ENCODE results near the gene CAPN3. TPM values are rescaled to one million over a fixed set of nuclear protein-coding genes. Genes with fewer than 3 reads are reported as not detected.

The CAPN3 gene
- polyA plus RNA-seq, 1 donor (not counting 4 experiments of a cell fraction or from before 2014, with no cell fraction given), result 15.8 TPM

DNA sequence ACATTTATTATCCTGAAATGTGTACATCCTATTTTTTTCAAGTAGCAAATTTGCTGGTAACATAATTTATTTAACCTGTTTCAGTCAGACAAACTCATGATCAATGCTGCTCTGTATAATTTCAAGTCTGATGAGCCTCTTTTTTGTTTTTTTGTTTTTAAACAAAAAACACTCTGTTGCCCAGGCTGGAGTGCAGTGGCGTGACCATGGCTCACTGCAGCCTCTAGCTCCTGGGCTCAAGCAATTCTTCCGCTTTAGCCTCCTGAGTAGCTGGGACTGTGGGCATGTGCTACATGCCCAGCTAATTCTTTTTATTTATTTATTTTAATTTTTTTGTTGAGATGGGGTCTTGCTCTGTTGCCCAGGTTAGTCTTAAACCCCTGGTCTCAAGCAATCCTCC, 40.1 kb upstream of the CAPN3 start:
- no peak for FAIRE-seq
- Histone ChIP-seq H4K20me1 (ENCODE audit: control insufficient read depth, extremely low read depth, insufficient read depth, low read length) (no peaks in the 10 kb centered on the region), H3K79me2 (ENCODE audit: control insufficient read depth, insufficient read depth, low read length) (no peaks in the 10 kb centered on the region), H3K4me1 (ENCODE audit: control insufficient read depth, extremely low read depth, insufficient read depth, low read length) (no peaks in the 10 kb centered on the region), H3K36me3 (ENCODE audit: control insufficient read depth in 2 of 2, extremely low read depth in 1 of 2, insufficient read depth in 2 of 2, low read length in 2 of 2) (peaks cover 5 to 7% of the 10 kb centered on the region in 2 experiments), H3K9me1 (ENCODE audit: control insufficient read depth, extremely low read depth, insufficient read depth, low read length) (no peaks in the 10 kb centered on the region), H2AFZ (ENCODE audit: control insufficient read depth, low read length) (no peak overlapping the region), H3K4me3 (ENCODE audit: control insufficient read depth in 2 of 3, extremely low read depth in 1 of 3, insufficient read depth in 2 of 3, low read depth in 1 of 3, low read length in 3 of 3) (no peak overlapping the region), H3K27ac (ENCODE audit: control insufficient read depth, insufficient read depth, low read length) (no peak overlapping the region), H3K4me2 (ENCODE audit: control insufficient read depth, extremely low read depth, insufficient read depth, low read depth, low read length) (no peak overlapping the region), H3K27me3 (ENCODE audit: control insufficient read depth, extremely low read depth, insufficient read depth, low read length) (no peaks in the 10 kb centered on the region), H3K9ac (ENCODE audit: control insufficient read depth, extremely low read depth, insufficient read depth, low read length) (no peak overlapping the region), H3K9me3 (ENCODE audit: control insufficient read depth, low read depth, low read length) (no peaks in the 10 kb centered on the region)
- TF ChIP-seq EZH2 (IDR thresholded peaks at IDR 0.05; ENCODE audit: low read length), result no peak
- TF ChIP-seq, protein P1, sequence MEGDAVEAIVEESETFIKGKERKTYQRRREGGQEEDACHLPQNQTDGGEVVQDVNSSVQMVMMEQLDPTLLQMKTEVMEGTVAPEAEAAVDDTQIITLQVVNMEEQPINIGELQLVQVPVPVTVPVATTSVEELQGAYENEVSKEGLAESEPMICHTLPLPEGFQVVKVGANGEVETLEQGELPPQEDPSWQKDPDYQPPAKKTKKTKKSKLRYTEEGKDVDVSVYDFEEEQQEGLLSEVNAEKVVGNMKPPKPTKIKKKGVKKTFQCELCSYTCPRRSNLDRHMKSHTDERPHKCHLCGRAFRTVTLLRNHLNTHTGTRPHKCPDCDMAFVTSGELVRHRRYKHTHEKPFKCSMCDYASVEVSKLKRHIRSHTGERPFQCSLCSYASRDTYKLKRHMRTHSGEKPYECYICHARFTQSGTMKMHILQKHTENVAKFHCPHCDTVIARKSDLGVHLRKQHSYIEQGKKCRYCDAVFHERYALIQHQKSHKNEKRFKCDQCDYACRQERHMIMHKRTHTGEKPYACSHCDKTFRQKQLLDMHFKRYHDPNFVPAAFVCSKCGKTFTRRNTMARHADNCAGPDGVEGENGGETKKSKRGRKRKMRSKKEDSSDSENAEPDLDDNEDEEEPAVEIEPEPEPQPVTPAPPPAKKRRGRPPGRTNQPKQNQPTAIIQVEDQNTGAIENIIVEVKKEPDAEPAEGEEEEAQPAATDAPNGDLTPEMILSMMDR (optimal IDR thresholded peaks at IDR 0.05 in 1 of 3, IDR thresholded peaks at IDR 0.05 in 1 of 3, conservative IDR thresholded peaks at IDR 0.05 in 1 of 3; ENCODE audit: extremely low read depth in 1 of 3, insufficient read depth in 2 of 3, low read length in 3 of 3), result no peak
- dilution Hi-C loops (cut with MboI; ENCODE audit: extremely low pct_ligation_motif_present, low sequenced_read_pairs), result no loop called here
- DNase-seq (ENCODE audit: low read depth, low spot score), result no peak

DNA sequence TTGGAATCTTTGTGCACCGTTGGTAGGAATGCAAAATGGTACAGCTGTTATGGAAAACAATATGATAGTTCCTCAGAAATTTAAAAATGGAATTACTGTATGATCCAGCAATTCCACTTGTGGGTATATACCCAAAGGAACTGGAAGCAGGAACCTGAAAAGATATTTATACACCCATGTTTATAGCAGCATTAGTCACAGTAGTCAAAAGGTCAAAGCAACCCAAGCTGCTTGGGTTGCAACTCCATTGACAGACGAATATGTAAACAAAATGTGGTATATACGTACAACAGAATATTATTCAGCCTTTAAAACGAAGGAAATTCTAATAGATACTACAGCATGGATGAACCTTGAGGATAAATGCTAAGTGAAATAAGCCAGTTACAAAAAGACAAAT, 35.0 kb upstream of the CAPN3 start:
- Histone ChIP-seq H3K9me3 (ENCODE audit: control insufficient read depth, low read depth, low read length) (no peaks in the 10 kb centered on the region), H2AFZ (ENCODE audit: control insufficient read depth, low read length) (no peak overlapping the region), H3K4me1 (ENCODE audit: control insufficient read depth, extremely low read depth, insufficient read depth, low read length) (no peaks in the 10 kb centered on the region), H3K4me3 (ENCODE audit: control insufficient read depth in 2 of 3, extremely low read depth in 1 of 3, insufficient read depth in 2 of 3, low read depth in 1 of 3, low read length in 3 of 3) (no peak overlapping the region), H3K27ac (ENCODE audit: control insufficient read depth, insufficient read depth, low read length) (no peak overlapping the region), H3K27me3 (ENCODE audit: control insufficient read depth, extremely low read depth, insufficient read depth, low read length) (no peaks in the 10 kb centered on the region), H3K9me1 (ENCODE audit: control insufficient read depth, extremely low read depth, insufficient read depth, low read length) (no peaks in the 10 kb centered on the region), H3K36me3 (ENCODE audit: control insufficient read depth in 2 of 2, extremely low read depth in 1 of 2, insufficient read depth in 2 of 2, low read length in 2 of 2) (peaks cover 5 to 15% of the 10 kb centered on the region in 2 experiments), H3K9ac (ENCODE audit: control insufficient read depth, extremely low read depth, insufficient read depth, low read length) (no peak overlapping the region), H3K4me2 (ENCODE audit: control insufficient read depth, extremely low read depth, insufficient read depth, low read depth, low read length) (no peak overlapping the region), H3K79me2 (ENCODE audit: control insufficient read depth, insufficient read depth, low read length) (no peaks in the 10 kb centered on the region), H4K20me1 (ENCODE audit: control insufficient read depth, extremely low read depth, insufficient read depth, low read length) (no peaks in the 10 kb centered on the region)
- DNase-seq (ENCODE audit: low read depth, low spot score), result no peak
- dilution Hi-C loops (cut with MboI; ENCODE audit: extremely low pct_ligation_motif_present, low sequenced_read_pairs), result no loop called here
- TF ChIP-seq, protein P1 (optimal IDR thresholded peaks at IDR 0.05 in 1 of 3, IDR thresholded peaks at IDR 0.05 in 1 of 3, conservative IDR thresholded peaks at IDR 0.05 in 1 of 3; ENCODE audit: extremely low read depth in 1 of 3, insufficient read depth in 2 of 3, low read length in 3 of 3), result no peak
- TF ChIP-seq EZH2 (IDR thresholded peaks at IDR 0.05; ENCODE audit: low read length), result no peak
- FAIRE-seq, result no peak
